GM18505 (cell line): ENCODE data around the gene MMP2.

ENCODE experiments used
- ATAC-seq: cut with Tn5 transposase; IDR thresholded peaks from one replicate; pipeline ENCODE4 v1.9.1; 2021; ENCODE audit not compliant: unreplicated experiment
- POLR2A ChIP-seq: IDR thresholded peaks from 4 replicates; pipeline ENCODE4 v1.6.1; 2011; ENCODE audit warnings: borderline replicate concordance; ENCODE audit not compliant: insufficient read depth, insufficient read length; ENCODE audit errors: extremely low read depth

The MMP2 gene

GRCh38 chr16:55478827-55479429 lies at the start of gene MMP2:
Gene MMP2 (plus strand): TSS chr16:55479198. CDS start chr16:55479480, 282 bp downstream.
- no peak for TF ChIP-seq POLR2A
- ATAC-seq = no peak

- TF ChIP-seq POLR2A = no peak
- no peak for ATAC-seq
These were observed 46.0 kb upstream of the MMP2 start for GRCh38 chr16:55433030-55433429.

GRCh38 chr16:55433535-55433934 lies 45.5 kb upstream of the MMP2 start:
- no peak for TF ChIP-seq POLR2A
- ATAC-seq = no peak

GRCh38 chr16:55434000-55434399 lies 45.0 kb upstream of the MMP2 start:
- TF ChIP-seq POLR2A = no peak

GRCh38 chr16:55435387-55435786 lies 43.6 kb upstream of the MMP2 start:
- no peak for ATAC-seq
- no peak for TF ChIP-seq POLR2A

More at GRCh38 chr16:55434000-55434399, 45.0 kb upstream of the MMP2 start:
- no peak for ATAC-seq

- no peak for ATAC-seq
- TF ChIP-seq POLR2A = no peak
These were observed 42.4 kb upstream of the MMP2 start for GRCh38 chr16:55436587-55436986.

- no peak for ATAC-seq
- no peak for TF ChIP-seq POLR2A
These were observed 41.4 kb upstream of the MMP2 start for GRCh38 chr16:55437625-55438024.

GRCh38 chr16:55438281-55438680 lies 40.7 kb upstream of the MMP2 start:
- ATAC-seq = no peak
- TF ChIP-seq POLR2A = no peak

- no peak for ATAC-seq
These were observed 39.8 kb upstream of the MMP2 start for GRCh38 chr16:55439101-55439690.

GRCh38 chr16:55443434-55444346 lies 35.3 kb upstream of the MMP2 start:
- no peak for ATAC-seq
- no peak for TF ChIP-seq POLR2A

More at GRCh38 chr16:55439101-55439690, 39.8 kb upstream of the MMP2 start:
- TF ChIP-seq POLR2A = no peak

GRCh38 chr16:55444754-55445485 lies 34.1 kb upstream of the MMP2 start:
- no peak for TF ChIP-seq POLR2A
- ATAC-seq = no peak

- no peak for ATAC-seq
- TF ChIP-seq POLR2A = no peak
These were observed 31.8 kb upstream of the MMP2 start for GRCh38 chr16:55447231-55447630.

- ATAC-seq = no peak
- no peak for TF ChIP-seq POLR2A
These were observed 26.0 kb upstream of the MMP2 start for GRCh38 chr16:55452996-55453395.
